ENCODE data around the gene FAM168A.

The FAM168A gene

GRCh38 chr11:73531386-73531785 lies 66.5 kb downstream of the FAM168A start:
- TF ChIP-seq, protein P1, sequence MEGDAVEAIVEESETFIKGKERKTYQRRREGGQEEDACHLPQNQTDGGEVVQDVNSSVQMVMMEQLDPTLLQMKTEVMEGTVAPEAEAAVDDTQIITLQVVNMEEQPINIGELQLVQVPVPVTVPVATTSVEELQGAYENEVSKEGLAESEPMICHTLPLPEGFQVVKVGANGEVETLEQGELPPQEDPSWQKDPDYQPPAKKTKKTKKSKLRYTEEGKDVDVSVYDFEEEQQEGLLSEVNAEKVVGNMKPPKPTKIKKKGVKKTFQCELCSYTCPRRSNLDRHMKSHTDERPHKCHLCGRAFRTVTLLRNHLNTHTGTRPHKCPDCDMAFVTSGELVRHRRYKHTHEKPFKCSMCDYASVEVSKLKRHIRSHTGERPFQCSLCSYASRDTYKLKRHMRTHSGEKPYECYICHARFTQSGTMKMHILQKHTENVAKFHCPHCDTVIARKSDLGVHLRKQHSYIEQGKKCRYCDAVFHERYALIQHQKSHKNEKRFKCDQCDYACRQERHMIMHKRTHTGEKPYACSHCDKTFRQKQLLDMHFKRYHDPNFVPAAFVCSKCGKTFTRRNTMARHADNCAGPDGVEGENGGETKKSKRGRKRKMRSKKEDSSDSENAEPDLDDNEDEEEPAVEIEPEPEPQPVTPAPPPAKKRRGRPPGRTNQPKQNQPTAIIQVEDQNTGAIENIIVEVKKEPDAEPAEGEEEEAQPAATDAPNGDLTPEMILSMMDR (IDR thresholded peaks at IDR 0.05; ENCODE audit: control extremely low read depth, extremely low read depth, low read depth, missing control alignments): no peak
- ChIA-PET CTCF (interaction anchor here (0.8 to 4.8 kb wide), 4 partner anchors 11 to 152 kb away, joined by 3 to 20 read pairs (median 6); no protein-coding TSS in a partner anchor), POLR2A (no interaction called here)
- no peak for DNase-seq (ENCODE audit: extremely low spot score)

DNA sequence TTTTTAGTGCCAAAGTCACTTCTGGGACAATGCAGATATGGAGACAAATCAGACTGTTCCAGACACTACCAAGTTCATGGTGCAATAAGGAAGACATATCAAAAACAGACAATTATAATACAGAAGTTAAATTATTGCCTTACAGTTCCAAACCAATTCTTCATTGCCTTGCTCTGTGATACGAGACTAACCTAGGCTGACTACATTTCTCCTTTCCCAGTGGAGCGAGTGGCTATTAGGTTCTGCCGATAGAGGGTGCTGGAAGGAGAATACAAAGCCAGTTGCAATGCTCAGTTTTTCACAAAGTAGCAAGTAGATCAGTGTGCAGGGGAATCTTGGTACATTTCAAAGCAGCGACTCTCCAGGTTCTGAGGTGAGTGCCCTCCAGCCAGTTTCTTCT lies 67.8 kb downstream of the FAM168A start:
- CTCF ChIA-PET: interaction anchor here (0.7 to 4.8 kb wide), 5 partner anchors 10 to 96 kb away, joined by 3 to 20 read pairs (median 10); no protein-coding TSS in a partner anchor
- TF ChIP-seq, protein P1 (IDR thresholded peaks at IDR 0.05; ENCODE audit: control extremely low read depth, extremely low read depth, low read depth, missing control alignments): no peak
- no peak for DNase-seq (ENCODE audit: extremely low spot score)
- POLR2A ChIA-PET: no interaction called here

DNA sequence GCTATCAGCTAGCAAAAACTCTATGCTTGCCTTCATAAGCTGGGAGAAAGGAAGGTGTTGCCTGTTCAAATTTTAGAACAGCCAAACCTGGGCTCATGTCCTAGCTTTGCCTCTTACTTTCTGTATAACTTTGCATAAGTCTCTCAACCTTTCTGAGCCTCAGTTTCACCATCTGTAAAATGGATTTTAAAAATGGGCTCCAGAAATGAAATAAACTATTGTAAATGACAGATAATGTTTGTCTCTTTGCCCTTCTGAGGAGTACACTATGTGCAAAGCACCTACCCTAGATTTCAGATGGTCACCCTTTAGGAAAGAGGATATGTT lies 68.7 kb downstream of the FAM168A start:
- CTCF ChIA-PET: interaction anchor here (0.9 to 2.7 kb wide), 5 partner anchors 14 to 96 kb away, joined by 3 to 12 read pairs (median 4); no protein-coding TSS in a partner anchor
- no peak for DNase-seq (ENCODE audit: extremely low spot score)
- TF ChIP-seq, protein P1 (IDR thresholded peaks at IDR 0.05; ENCODE audit: control extremely low read depth, extremely low read depth, low read depth, missing control alignments): no peak
- POLR2A ChIA-PET: no interaction called here

GRCh38 chr11:73528483-73529203 lies 69.3 kb downstream of the FAM168A start:
- CTCF ChIA-PET: interaction anchor here (0.9 to 2.7 kb wide), 5 partner anchors 15 to 96 kb away, joined by 3 to 12 read pairs (median 4); no protein-coding TSS in a partner anchor

GRCh38 chr11:73528013-73528412 lies 69.9 kb downstream of the FAM168A start:
- CTCF ChIA-PET: interaction anchor here (0.8 to 1.2 kb wide), 4 partner anchors 9 to 18 kb away, joined by 3 to 4 read pairs (median 4); no protein-coding TSS in a partner anchor
- TF ChIP-seq, protein P1 (IDR thresholded peaks at IDR 0.05; ENCODE audit: control extremely low read depth, extremely low read depth, low read depth, missing control alignments): no peak
- POLR2A ChIA-PET: no interaction called here
- no peak for DNase-seq (ENCODE audit: extremely low spot score)

More at GRCh38 chr11:73528483-73529203, 69.3 kb downstream of the FAM168A start:
- DNase-seq (ENCODE audit: extremely low spot score): no peak
- TF ChIP-seq, protein P1 (IDR thresholded peaks at IDR 0.05; ENCODE audit: control extremely low read depth, extremely low read depth, low read depth, missing control alignments): no peak
- POLR2A ChIA-PET: no interaction called here

DNA sequence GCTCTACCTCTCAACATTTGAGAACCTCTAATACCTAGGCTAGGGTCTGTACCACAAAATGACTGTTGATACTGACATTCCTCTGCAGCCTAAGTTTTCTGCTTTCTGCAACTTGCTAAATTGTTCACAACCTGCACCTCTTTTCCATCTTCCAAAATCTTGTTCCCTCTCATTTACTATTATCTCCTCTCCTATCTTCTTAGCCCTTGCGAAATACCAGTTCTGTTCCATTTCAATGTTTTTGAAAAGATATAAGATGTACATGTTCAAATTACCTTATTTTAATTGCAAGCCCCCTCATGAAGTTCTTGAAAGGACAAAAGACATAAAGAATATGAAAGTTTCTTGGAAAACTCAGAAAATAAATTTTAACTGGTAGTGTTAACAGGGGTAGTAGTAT lies 72.3 kb downstream of the FAM168A start:
- CTCF ChIA-PET: no interaction called here

More for the DNA sequence above, 72.3 kb downstream of the FAM168A start:
- DNase-seq (ENCODE audit: extremely low spot score): no peak
- TF ChIP-seq, protein P1 (IDR thresholded peaks at IDR 0.05; ENCODE audit: control extremely low read depth, extremely low read depth, low read depth, missing control alignments): no peak
- POLR2A ChIA-PET: no interaction called here

Data from GM10248 (cell line).